ENCODE data around the gene FSTL3.

Gene FSTL3

DNA sequence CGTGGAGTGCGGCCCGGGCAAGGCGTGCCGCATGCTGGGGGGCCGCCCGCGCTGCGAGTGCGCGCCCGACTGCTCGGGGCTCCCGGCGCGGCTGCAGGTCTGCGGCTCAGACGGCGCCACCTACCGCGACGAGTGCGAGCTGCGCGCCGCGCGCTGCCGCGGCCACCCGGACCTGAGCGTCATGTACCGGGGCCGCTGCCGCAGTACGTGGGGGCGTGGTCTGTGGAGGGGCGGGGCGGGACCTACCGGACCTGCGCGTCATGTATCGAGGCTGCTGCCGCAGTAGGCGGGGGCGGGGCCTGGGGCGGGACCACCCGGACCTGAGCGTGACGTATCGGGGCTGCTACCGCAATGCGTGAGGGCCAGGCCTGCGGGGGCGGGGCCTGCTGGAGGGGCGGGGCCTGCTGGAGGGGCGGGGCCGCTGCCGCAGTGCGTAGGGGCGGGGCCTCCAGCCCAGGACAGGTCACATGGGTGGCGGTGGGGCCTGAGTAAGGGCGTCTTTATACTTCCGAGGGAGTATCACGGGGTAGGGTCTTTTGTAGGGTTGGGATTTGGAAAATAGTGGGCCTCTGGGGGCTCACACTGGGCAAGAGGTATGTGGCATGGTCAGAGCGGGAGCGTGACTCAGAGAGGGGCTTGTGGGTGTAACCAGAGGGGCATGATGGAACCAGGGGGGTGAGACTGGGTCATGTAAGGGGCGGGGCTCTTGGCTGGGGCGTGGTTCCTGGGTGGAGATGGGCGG is 4.3 kb downstream of the FSTL3 start:
- H3K4me1 ChIP-seq (ENCODE audit: insufficient read depth, low read length) = peaks cover 21% of the 10 kb centered on the region
- H3K9me3 ChIP-seq (ENCODE audit: low read length) = no peaks in the 10 kb centered on the region
- peaks cover 0 to 6% of the 10 kb centered on the region in 2 donors for H3K27me3 ChIP-seq (ENCODE audit: control insufficient read depth in 1 of 2, insufficient read depth in 2 of 2, low read length in 2 of 2)
- peak overlapping the region; percentile 55 to 79 for H3K4me3 ChIP-seq (ENCODE audit: low read depth in 1 of 2, low read length in 2 of 2)
- H3K36me3 ChIP-seq (ENCODE audit: insufficient read depth, low read length) = no peaks in the 10 kb centered on the region
- H3K9ac ChIP-seq (ENCODE audit: low read length) = no peak overlapping the region
- peak overlapping the region; percentile 91 for H3K27ac ChIP-seq (ENCODE audit: low read depth, low read length)

- peaks cover 0 to 6% of the 10 kb centered on the region in 2 donors for H3K27me3 ChIP-seq (ENCODE audit: control insufficient read depth in 1 of 2, insufficient read depth in 2 of 2, low read length in 2 of 2)
- H3K4me3 ChIP-seq (ENCODE audit: low read depth in 1 of 2, low read length in 2 of 2) = peak overlapping the region; percentile 32 to 55
- H3K27ac ChIP-seq (ENCODE audit: low read depth, low read length) = peak overlapping the region; percentile 91
- no peaks in the 10 kb centered on the region for H3K9me3 ChIP-seq (ENCODE audit: low read length)
- no peak overlapping the region for H3K9ac ChIP-seq (ENCODE audit: low read length)
- H3K4me1 ChIP-seq (ENCODE audit: insufficient read depth, low read length) = peaks cover 17% of the 10 kb centered on the region
- no peaks in the 10 kb centered on the region for H3K36me3 ChIP-seq (ENCODE audit: insufficient read depth, low read length)
These were observed 5.1 kb downstream of the FSTL3 start for GRCh38 chr19:681029-682019.

DNA sequence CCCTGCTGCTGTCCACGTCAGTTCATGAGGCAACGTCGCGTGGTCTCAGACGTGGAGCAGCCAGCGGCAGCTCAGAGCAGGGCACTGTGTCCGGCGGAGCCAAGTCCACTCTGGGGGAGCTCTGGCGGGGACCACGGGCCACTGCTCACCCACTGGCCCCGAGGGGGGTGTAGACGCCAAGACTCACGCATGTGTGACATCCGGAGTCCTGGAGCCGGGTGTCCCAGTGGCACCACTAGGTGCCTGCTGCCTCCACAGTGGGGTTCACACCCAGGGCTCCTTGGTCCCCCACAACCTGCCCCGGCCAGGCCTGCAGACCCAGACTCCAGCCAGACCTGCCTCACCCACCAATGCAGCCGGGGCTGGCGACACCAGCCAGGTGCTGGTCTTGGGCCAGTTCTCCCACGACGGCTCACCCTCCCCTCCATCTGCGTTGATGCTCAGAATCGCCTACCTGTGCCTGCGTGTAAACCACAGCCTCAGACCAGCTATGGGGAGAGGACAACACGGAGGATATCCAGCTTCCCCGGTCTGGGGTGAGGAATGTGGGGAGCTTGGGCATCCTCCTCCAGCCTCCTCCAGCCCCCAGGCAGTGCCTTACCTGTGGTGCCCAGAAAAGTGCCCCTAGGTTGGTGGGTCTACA is 6.6 kb downstream of the FSTL3 start:
- Histone ChIP-seq H3K27me3 (ENCODE audit: control insufficient read depth in 1 of 2, insufficient read depth in 2 of 2, low read length in 2 of 2) (no peaks in the 10 kb centered on the region), H3K4me1 (ENCODE audit: insufficient read depth, low read length) (peaks cover 15% of the 10 kb centered on the region), H3K36me3 (ENCODE audit: insufficient read depth, low read length) (no peaks in the 10 kb centered on the region), H3K9ac (ENCODE audit: low read length) (no peak overlapping the region), H3K9me3 (ENCODE audit: low read length) (no peaks in the 10 kb centered on the region), H3K27ac (ENCODE audit: low read depth, low read length) (no peak overlapping the region), H3K4me3 (ENCODE audit: low read depth in 1 of 2, low read length in 2 of 2) (no peak overlapping the region)

- H3K27me3 ChIP-seq (ENCODE audit: control insufficient read depth in 1 of 2, insufficient read depth in 2 of 2, low read length in 2 of 2) = no peaks in the 10 kb centered on the region
- H3K9me3 ChIP-seq (ENCODE audit: low read length) = no peaks in the 10 kb centered on the region
- no peak overlapping the region for H3K4me3 ChIP-seq (ENCODE audit: low read depth in 1 of 2, low read length in 2 of 2)
- H3K27ac ChIP-seq (ENCODE audit: low read depth, low read length) = no peak overlapping the region
- H3K36me3 ChIP-seq (ENCODE audit: insufficient read depth, low read length) = no peaks in the 10 kb centered on the region
- no peak overlapping the region for H3K9ac ChIP-seq (ENCODE audit: low read length)
- H3K4me1 ChIP-seq (ENCODE audit: insufficient read depth, low read length) = no peaks in the 10 kb centered on the region
These were observed 9.3 kb downstream of the FSTL3 start for GRCh38 chr19:685454-685931.

DNA sequence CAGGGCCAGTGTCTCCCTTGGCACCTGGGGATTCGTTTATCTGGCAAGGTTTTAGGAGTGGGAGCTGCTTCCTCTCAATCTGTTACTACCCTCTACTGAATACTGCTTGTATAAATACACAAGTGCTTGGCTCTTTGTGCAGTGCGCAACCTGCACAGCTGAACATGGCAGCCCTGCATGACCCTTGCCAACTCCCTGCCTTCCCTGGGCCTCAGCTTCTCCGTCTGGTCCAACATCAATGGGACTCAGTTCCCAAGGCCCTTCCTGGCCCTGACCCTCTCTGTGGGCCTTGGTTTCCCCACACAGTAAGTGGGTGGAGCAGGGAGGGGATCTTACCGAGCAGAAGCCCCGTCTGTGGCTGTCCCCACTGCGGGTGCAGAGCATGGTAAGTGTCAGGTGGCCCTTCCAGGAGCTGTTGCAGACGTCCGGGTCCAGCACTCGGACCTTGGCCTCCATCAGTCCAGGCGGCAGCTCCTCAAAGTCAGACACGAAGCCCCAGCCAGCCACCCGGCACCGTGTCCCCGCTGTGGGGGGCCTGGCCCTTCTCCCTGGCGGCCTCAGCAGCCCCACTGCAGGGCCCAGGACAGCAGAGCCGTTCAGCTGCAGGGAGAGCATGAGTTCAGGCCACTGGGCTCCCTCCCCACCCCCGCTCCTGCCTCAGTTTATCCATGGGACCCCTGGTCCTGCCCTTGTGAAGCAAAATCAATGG is 10.6 kb downstream of the FSTL3 start:
- H3K9ac ChIP-seq (ENCODE audit: low read length) = no peak overlapping the region

GRCh38 chr19:687569-688166 is 11.5 kb downstream of the FSTL3 start:
- Histone ChIP-seq H3K9ac (ENCODE audit: low read length) (no peak overlapping the region), H3K4me1 (ENCODE audit: insufficient read depth, low read length) (no peaks in the 10 kb centered on the region), H3K27ac (ENCODE audit: low read depth, low read length) (no peak overlapping the region), H3K4me3 (ENCODE audit: low read depth in 1 of 2, low read length in 2 of 2) (no peak overlapping the region), H3K27me3 (ENCODE audit: control insufficient read depth in 1 of 2, insufficient read depth in 2 of 2, low read length in 2 of 2) (no peaks in the 10 kb centered on the region), H3K9me3 (ENCODE audit: low read length) (no peaks in the 10 kb centered on the region), H3K36me3 (ENCODE audit: insufficient read depth, low read length) (no peaks in the 10 kb centered on the region)

More for the DNA sequence above, 10.6 kb downstream of the FSTL3 start:
- no peak overlapping the region for H3K27ac ChIP-seq (ENCODE audit: low read depth, low read length)
- no peaks in the 10 kb centered on the region for H3K36me3 ChIP-seq (ENCODE audit: insufficient read depth, low read length)
- H3K4me1 ChIP-seq (ENCODE audit: insufficient read depth, low read length) = no peaks in the 10 kb centered on the region
- no peak overlapping the region for H3K4me3 ChIP-seq (ENCODE audit: low read depth in 1 of 2, low read length in 2 of 2)
- no peaks in the 10 kb centered on the region for H3K9me3 ChIP-seq (ENCODE audit: low read length)
- H3K27me3 ChIP-seq (ENCODE audit: control insufficient read depth in 1 of 2, insufficient read depth in 2 of 2, low read length in 2 of 2) = no peaks in the 10 kb centered on the region

DNA sequence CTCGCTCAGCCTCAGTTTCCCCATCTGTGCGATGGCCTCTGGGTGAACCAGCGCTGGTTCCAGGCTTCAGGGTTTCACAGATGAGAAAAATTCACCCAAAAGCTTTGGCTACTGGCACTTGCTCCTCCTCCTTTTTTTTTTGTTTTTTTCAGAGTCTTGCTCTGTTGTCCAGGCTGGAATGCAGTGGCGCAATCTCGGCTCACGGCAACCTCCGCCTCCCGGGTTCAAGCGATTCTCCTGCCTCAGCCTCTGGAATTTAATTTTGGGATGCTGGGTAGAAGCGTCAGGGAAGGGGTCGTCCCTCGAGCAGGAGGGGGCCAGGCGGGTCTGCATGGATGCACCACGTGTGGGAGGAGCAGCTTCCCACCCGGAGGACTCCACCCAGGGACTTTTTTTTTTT is 12.0 kb downstream of the FSTL3 start:
- H3K27ac ChIP-seq (ENCODE audit: low read depth, low read length) = no peak overlapping the region
- H3K4me1 ChIP-seq (ENCODE audit: insufficient read depth, low read length) = no peaks in the 10 kb centered on the region
- no peak overlapping the region for H3K9ac ChIP-seq (ENCODE audit: low read length)
- no peaks in the 10 kb centered on the region for H3K27me3 ChIP-seq (ENCODE audit: control insufficient read depth in 1 of 2, insufficient read depth in 2 of 2, low read length in 2 of 2)
- no peaks in the 10 kb centered on the region for H3K36me3 ChIP-seq (ENCODE audit: insufficient read depth, low read length)
- H3K9me3 ChIP-seq (ENCODE audit: low read length) = no peaks in the 10 kb centered on the region
- H3K4me3 ChIP-seq (ENCODE audit: low read depth in 1 of 2, low read length in 2 of 2) = no peak overlapping the region

DNA sequence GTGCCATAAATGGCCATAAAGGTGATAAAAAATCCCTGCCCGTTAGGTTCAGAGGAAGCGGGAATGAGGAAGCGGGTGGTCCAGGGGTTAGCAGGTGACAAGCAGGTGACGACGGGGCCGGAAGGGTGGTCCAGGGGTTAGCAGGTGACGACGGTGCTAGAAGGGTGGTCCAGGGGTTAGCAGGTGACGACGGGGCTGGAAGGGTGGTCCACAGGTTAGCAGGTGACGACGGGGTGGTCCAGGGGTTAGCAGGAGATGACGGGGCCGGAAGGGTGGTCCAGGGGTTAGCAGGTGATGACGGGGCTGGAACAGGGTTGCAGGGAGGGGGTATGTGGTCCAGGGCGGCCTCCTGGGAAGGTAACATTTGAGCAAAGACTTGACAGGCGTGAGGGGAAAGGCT is 12.8 kb downstream of the FSTL3 start:
- Histone ChIP-seq H3K9me3 (ENCODE audit: low read length) (no peaks in the 10 kb centered on the region), H3K27me3 (ENCODE audit: control insufficient read depth in 1 of 2, insufficient read depth in 2 of 2, low read length in 2 of 2) (no peaks in the 10 kb centered on the region), H3K4me1 (ENCODE audit: insufficient read depth, low read length) (no peaks in the 10 kb centered on the region), H3K9ac (ENCODE audit: low read length) (no peak overlapping the region), H3K4me3 (ENCODE audit: low read depth in 1 of 2, low read length in 2 of 2) (no peak overlapping the region), H3K27ac (ENCODE audit: low read depth, low read length) (no peak overlapping the region), H3K36me3 (ENCODE audit: insufficient read depth, low read length) (no peaks in the 10 kb centered on the region)

- H3K9me3 ChIP-seq (ENCODE audit: low read length) = no peaks in the 10 kb centered on the region
- H3K27ac ChIP-seq (ENCODE audit: low read depth, low read length) = no peak overlapping the region
- H3K4me3 ChIP-seq (ENCODE audit: low read depth in 1 of 2, low read length in 2 of 2) = no peak overlapping the region
These were observed 14.0 kb downstream of the FSTL3 start for GRCh38 chr19:690203-690602.

GRCh38 chr19:694481-695351 is 18.5 kb downstream of the FSTL3 start:
- Histone ChIP-seq H3K4me1 (ENCODE audit: insufficient read depth, low read length) (no peaks in the 10 kb centered on the region), H3K27ac (ENCODE audit: low read depth, low read length) (no peak overlapping the region), H3K9me3 (ENCODE audit: low read length) (no peaks in the 10 kb centered on the region), H3K9ac (ENCODE audit: low read length) (no peak overlapping the region), H3K27me3 (ENCODE audit: control insufficient read depth in 1 of 2, insufficient read depth in 2 of 2, low read length in 2 of 2) (peaks cover 0 to 14% of the 10 kb centered on the region in 2 donors), H3K36me3 (ENCODE audit: insufficient read depth, low read length) (no peaks in the 10 kb centered on the region), H3K4me3 (ENCODE audit: low read depth in 1 of 2, low read length in 2 of 2) (no peak overlapping the region)

More at GRCh38 chr19:690203-690602, 14.0 kb downstream of the FSTL3 start:
- H3K9ac ChIP-seq (ENCODE audit: low read length) = no peak overlapping the region
- H3K27me3 ChIP-seq (ENCODE audit: control insufficient read depth in 1 of 2, insufficient read depth in 2 of 2, low read length in 2 of 2) = peaks cover 0 to 7% of the 10 kb centered on the region in 2 donors
- H3K4me1 ChIP-seq (ENCODE audit: insufficient read depth, low read length) = no peaks in the 10 kb centered on the region
- no peaks in the 10 kb centered on the region for H3K36me3 ChIP-seq (ENCODE audit: insufficient read depth, low read length)
